ENCODE results near the gene OIT3.

Gene OIT3

GRCh38 chr10:72954230-72954595 lies 60.7 kb downstream of the OIT3 start:
- DNase-seq: no peak

GRCh38 chr10:72954596-72955554 lies 61.3 kb downstream of the OIT3 start, which contains the start of gene PLA2G12B:
PLA2G12B (minus strand) TSS chr10:72954806; CDS start chr10:72954685, 121 bp downstream.
- DNase-seq: no peak

GRCh38 chr10:72956001-72956400 lies 62.5 kb downstream of the OIT3 start:
- no peak for DNase-seq

GRCh38 chr10:72976886-72977285 lies 83.3 kb downstream of the OIT3 start:
- DNase-seq: no peak

GRCh38 chr10:72979709-72980108 lies 86.2 kb downstream of the OIT3 start:
- no peak for DNase-seq

GRCh38 chr10:72980348-72980747 lies 86.8 kb downstream of the OIT3 start:
- no peak for DNase-seq

- DNase-seq: no peak
These were observed 87.7 kb downstream of the OIT3 start for GRCh38 chr10:72981028-72981881.

GRCh38 chr10:72981882-72982529 lies 88.5 kb downstream of the OIT3 start:
- no peak for DNase-seq

All from GF-D8 (cell line).